ENCODE measurements around the gene IDH1.
A peak's percentile ranks its signal among the peaks of the same experiment; 100 is the strongest.
"Not testable (repeated sequence)": the region's sequence is repeated elsewhere in the genome, so short reads cannot be mapped to it uniquely, and the experiment has no call there.

The IDH1 gene

DNA sequence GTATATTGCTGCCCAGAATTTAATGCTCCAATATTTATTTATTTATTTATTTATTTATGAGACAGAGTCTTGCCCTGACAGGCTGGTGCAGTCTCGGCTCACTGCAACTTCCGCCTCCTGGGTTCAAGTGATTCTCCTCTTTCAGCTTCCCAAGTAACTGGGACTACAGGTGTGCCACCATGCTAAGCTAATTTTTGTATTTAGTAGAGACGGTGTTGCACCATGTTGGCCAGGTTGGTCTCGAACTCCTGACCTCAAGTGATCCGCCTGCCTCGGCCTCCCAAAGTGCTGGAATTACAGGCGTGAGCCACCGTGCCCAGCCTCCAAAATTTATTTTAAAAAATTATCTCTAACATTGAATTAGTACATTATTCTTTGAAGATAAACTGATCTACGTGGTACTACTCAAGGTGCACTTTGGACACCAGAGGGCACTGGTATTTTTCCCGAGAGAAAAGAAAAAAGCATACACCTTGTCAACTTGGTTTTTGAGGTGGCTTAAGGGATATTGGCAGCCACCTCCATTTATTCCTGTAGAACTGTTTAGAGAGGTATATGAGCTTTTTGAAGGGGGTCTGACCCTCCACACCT is 1.4 kb upstream of the IDH1 start:
- DNase-seq = no peak

GRCh38 chr2:208255557-208256106 is 761 bp upstream of the IDH1 start:
- no peak for DNase-seq

GRCh38 chr2:208254118-208254870 is 577 bp downstream of the IDH1 start:
- peak; percentile 49 for DNase-seq

DNA sequence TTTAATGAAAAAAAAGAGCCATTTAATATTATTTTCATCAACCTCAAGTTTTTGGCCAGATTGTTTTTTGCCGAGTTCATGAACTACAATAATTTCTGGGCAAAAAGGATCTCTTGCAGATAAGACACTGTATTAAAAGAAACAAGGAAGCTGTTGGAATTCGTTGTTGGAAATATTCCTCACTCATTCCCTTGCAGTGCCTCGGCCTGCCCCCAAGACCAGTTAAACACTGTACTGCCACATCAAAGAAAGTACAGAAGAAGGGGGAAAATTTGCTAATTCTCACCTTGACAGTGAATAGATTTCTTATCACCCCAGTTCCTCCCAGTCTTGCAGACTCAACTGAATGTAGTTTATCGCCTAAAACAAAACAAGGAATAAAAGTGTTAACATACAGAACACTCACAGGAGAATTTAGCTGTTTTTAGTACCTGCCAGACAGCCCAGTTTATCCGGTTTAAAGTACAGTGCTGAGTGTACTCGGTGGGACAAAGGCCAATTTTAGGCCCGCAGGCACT is 1.2 kb downstream of the IDH1 start:
- DNase-seq = no peak

DNA sequence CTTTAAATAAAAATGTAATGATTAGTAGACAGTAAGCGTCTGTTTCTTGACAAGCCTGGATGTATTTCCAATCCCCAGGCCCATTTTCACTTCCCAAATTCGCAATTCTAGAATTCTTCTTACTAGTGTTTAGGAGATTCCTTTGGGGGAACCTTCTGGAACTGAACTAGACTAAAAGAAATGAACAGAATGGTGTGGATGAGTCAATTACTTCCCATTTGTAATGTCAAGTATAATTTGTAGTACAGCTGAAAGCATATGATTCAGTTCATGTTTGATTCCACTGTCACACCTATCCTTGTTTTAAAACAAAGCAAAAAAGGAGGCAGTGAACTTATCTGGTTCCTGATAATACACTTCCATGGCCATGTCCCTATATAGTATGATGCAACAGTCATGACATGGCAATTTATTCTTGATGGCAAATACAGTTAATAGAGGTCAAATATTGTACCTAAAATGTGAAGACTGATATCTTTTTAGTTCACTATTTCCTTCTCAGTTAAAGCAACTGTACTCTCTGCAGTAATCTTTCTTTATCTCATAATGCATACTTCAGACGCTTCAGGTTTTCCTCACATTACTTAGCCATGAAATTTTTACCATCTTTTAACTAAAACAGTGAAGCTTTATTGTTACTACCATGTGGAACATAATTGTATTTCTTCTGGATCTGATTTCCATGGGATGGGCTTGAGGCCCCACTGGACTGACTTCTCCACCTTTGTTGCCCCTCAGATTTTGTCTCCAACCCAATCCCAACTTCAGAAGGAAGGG is 2.0 kb downstream of the IDH1 start:
- DNase-seq = no peak

GRCh38 chr2:208251098-208251497 is 3.8 kb downstream of the IDH1 start:
- no peak for DNase-seq

DNA sequence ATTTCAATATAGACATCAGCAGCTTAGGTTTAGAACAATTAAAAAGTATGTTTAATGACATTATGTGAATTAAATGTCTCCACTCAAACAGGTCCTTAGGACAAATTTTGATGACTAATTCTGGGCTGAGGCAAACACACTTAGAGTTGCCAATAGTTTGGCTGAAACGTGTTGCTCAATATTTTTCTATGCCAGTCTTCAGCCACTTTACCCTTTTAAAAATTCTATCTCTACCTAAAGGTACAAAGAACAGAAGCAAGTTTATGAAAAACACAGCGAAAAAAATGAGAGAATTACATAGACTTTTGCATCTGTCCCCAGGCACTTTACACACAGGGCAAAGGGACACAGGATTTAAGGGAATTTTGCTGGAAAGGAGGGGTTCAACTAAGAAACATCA is 4.5 kb downstream of the IDH1 start:
- DNase-seq = no peak

GRCh38 chr2:208249296-208249695 is 5.6 kb downstream of the IDH1 start:
- DNase-seq = no peak

GRCh38 chr2:208248601-208249000 is 6.3 kb downstream of the IDH1 start:
- no peak for DNase-seq

- no peak for DNase-seq
Measured at GRCh38 chr2:208245746-208246145, 9.1 kb downstream of the IDH1 start.

DNA sequence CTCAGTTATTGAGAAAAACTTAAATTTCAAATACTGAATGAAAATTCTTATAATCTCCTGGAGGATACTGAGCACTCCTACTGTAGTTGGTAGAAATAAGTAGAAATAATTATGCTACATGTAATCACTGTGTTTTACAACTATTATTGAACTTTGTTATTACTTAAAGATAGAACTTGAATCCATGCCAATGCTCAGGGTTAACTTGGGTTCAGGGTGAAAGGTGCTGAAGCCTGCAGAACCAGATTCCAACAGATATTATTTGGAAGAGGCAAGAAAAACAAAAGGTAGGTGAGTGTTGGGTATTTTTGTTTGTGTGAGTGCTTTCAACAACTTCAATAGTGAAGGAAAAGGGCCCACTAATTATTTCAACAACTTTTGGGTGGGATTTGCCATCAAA is 10.4 kb downstream of the IDH1 start:
- no peak for DNase-seq

- DNase-seq = no peak
Measured at GRCh38 chr2:208240619-208241209, 14.2 kb downstream of the IDH1 start.

GRCh38 chr2:208239770-208240493 is 14.9 kb downstream of the IDH1 start:
- no peak for DNase-seq

- no peak for DNase-seq
Measured at GRCh38 chr2:208235860-208236259, 19.0 kb downstream of the IDH1 start.

DNA sequence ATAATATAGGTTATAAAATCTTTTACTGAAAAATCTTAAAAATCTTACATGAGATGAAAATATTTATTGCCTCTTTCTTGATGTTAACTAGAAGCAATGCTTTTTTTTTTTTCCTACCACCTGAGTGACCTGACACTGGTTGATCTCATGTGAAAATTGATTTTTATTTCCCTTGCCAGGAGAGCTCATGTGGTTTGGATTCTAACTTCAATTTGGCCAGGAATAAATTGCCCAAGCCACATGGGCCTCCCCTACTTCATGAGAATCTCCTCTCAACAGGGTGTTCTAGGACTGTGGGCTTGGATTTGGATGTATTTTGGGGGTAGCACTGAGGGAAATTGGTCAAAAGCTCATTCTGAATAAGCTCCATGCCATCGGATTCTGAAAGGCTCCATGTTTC is 20.1 kb downstream of the IDH1 start:
- no peak for DNase-seq

GRCh38 chr2:208228476-208228875 is 26.4 kb downstream of the IDH1 start:
- no peak for DNase-seq

DNA sequence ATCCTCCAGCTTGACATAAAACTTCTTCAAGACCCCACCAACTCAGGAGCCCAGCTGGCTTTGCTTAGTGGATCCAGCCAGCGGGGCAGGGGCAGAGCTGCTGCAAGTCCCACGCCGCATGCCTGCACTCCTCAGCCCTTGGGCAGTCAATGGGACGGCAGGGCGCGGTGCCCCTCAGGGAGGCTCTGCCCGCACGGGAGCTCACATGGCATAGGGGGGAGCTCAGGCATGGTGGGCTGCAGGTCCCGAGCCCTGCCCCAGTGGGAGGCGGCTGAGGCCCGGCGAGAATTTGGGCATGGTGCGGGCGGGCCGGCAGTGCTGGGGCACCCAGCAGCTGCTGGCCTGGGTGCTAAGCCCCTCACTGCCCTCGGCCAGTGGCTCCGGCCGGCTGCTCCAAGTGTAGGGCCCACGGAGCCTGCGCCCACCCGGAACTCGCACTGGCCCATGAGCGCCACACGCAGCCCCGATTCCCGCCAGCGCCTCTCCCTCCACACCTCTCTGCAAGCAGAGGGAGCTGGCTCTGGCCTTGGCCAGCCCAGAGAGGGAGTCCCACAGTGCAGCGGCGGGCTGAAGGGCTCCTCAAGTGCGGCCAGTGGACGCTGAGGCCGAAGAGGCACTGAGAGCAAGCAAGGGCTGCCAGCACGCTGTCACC is 27.2 kb downstream of the IDH1 start:
- DNase-seq = no peak

DNA sequence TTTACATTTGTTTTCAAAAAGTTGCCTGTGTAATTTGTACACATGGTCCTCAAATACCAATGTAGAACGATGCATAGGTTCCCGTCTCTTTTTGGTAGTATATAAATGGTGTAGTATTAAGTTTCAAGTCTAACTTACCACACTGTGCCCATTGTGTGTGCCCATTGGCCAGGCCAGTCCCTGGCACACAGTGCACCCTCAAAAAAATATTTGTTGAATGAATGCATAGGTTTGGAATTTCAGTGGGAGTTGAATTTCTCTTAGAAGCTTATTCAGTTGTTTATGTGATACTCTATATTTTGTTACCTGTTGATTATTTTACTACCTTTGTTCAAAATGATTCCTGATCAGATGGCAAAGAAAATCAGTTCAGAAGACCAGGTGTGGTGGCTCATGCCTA is 30.1 kb downstream of the IDH1 start:
- no peak for DNase-seq

- no peak for DNase-seq
Measured at GRCh38 chr2:208222351-208222750, 32.5 kb downstream of the IDH1 start.

DNA sequence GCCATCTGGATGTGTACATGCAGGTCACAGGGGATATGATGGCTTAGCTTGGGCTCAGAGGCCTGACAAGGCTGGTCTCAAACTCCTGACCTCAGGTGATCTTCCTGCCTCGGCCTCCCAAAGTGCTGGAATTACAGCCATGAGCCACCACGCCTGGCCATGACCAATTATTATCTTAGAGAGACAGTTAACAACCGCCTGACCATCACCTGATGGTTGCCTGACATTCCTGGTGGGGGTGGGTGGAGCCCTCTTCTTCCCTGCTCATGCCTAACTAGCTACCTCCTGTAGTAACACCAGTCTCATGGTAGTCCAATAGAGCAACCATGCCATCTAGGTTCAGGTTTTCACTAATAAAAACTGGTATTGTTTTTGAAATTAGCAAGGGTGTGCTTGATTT is 33.0 kb downstream of the IDH1 start:
- DNase-seq = not testable (repeated sequence)

- DNase-seq = no peak
Measured at GRCh38 chr2:208210688-208211451, 44.0 kb downstream of the IDH1 start.
